K562 (cell line): ENCODE results near the gene NMT1. TPM values are rescaled to one million over a fixed set of nuclear protein-coding genes. Genes with fewer than 3 reads are reported as not detected.

Experiments
- ARID3B ChIP-seq: fragments of 250-450 bp; sonication (Bioruptor Pico); IDR thresholded peaks from 2 replicates; pipeline ENCODE4 v1.4.0; 2020; ENCODE audit warnings: borderline replicate concordance
- ATF1 ChIP-seq, 2 experiments: fragments of 450-650 bp in 1 of 2; IDR thresholded peaks; 2 replicates each; pipeline ENCODE4 v1.6.1; 2016; ENCODE audit warnings: missing compliant biosample characterization in 1 of 2, missing genetic modification characterization in 1 of 2
- ATF7 ChIP-seq: fragments of 450-650 bp; IDR thresholded peaks from 2 replicates; pipeline ENCODE4 v1.7.1; 2014; ENCODE audit warnings: mild to moderate bottlenecking, moderate library complexity
- EHMT2 ChIP-seq: fragments of 450-650 bp; IDR thresholded peaks from 2 replicates; pipeline ENCODE4 v1.6.1; 2018; ENCODE audit warnings: antibody characterized with exemption
- ELF1 ChIP-seq: fragments of 200-800 bp; sonication (Bioruptor generic); IDR thresholded peaks from 2 replicates; pipeline ENCODE4 v1.6.1; 2016; ENCODE audit warnings: missing genetic modification characterization, missing compliant biosample characterization
- FOXM1 ChIP-seq, 2 experiments: fragments of 450-650 bp in 1 of 2; sonication (generic) in 1 of 2; formaldehyde crosslinking in 1 of 2; IDR thresholded peaks; 2 replicates each; pipeline versions ENCODE4 v1.6.1 to v1.9.0; 2017 to 2022; ENCODE audit warnings: low read depth in 2 of 2, mild to moderate bottlenecking in 2 of 2, missing genetic modification reagents in 1 of 2, moderate library complexity in 1 of 2
- MED1 ChIP-seq: sonication (generic); formaldehyde crosslinking; IDR thresholded peaks from 2 replicates; pipeline ENCODE4 v1.8.1; 2023; ENCODE audit warnings: missing genetic modification reagents, borderline replicate concordance
- MYNN ChIP-seq, 2 experiments: sonication (generic); formaldehyde crosslinking in 1 of 2; IDR thresholded peaks; 2 replicates each; pipeline versions ENCODE4 v1.5.0 to v1.6.1; 2016 to 2020; ENCODE audit warnings: antibody characterized with exemption in 1 of 2, missing genetic modification reagents in 1 of 2
- PML ChIP-seq: IDR thresholded peaks from 2 replicates; pipeline ENCODE4 v1.6.1; 2012; ENCODE audit warnings: low read length, inconsistent platforms
- PRDM10 ChIP-seq: fragments of 450-650 bp; IDR thresholded peaks from 2 replicates; pipeline ENCODE4 v1.6.1; 2018; ENCODE audit not compliant: partially characterized antibody
- RFX1 ChIP-seq: fragments of 450-650 bp; IDR thresholded peaks from 2 replicates; pipeline ENCODE4 v1.6.1; 2016; ENCODE audit warnings: mild to moderate bottlenecking, moderate library complexity
- SRSF7 ChIP-seq: fragments of 200-400 bp; formaldehyde crosslinking; optimal IDR thresholded peaks from 2 replicates; pipeline ENCODE3; 2017; ENCODE audit warnings: mild to moderate bottlenecking, low read depth, low read length
- SUPT5H ChIP-seq: fragments of 450-650 bp; IDR thresholded peaks from 2 replicates; pipeline ENCODE4 v1.6.1; 2016
- THAP12 ChIP-seq: fragments of 250-450 bp; sonication (Bioruptor Pico); IDR thresholded peaks from 2 replicates; pipeline ENCODE4 v1.9.0; 2021; ENCODE audit warnings: mild to moderate bottlenecking, inconsistent platforms
- THRA ChIP-seq: fragments of 450-650 bp; IDR thresholded peaks from 2 replicates; pipeline ENCODE4 v1.6.1; 2017; ENCODE audit warnings: mild to moderate bottlenecking, moderate library complexity
- TSC22D4 ChIP-seq: fragments of 450-650 bp; IDR thresholded peaks from 2 replicates; pipeline ENCODE4 v1.6.1; 2016; ENCODE audit warnings: missing genetic modification characterization, missing biosample characterization, control low read depth
- ZBTB17 ChIP-seq: fragments of 450-650 bp; formaldehyde crosslinking; IDR thresholded peaks from 2 replicates; pipeline ENCODE4 v1.4.0; 2020; ENCODE audit warnings: mild to moderate bottlenecking
- ZNF134 ChIP-seq: fragments of 250-450 bp; sonication (Bioruptor Pico); conservative IDR thresholded peaks from 2 replicates; pipeline ENCODE4 v1.4.0; 2020
- ZNF431 ChIP-seq: sonication (generic); formaldehyde crosslinking; IDR thresholded peaks from 2 replicates; pipeline ENCODE4 v1.8.0; 2022; ENCODE audit warnings: mild to moderate bottlenecking, missing genetic modification reagents
- polyA plus RNA-seq, 8 experiments: library from polyadenylated mRNA; depleted of rRNA in 4 of 8; stranded (reverse) in 5 of 8; unstranded in 3 of 8; fragments of >200 nt; fragmentation: Nextera tagmentation in 2 of 8; fragmentation: Illumina TruSeq in 1 of 8; extraction: Ambion mirVana in 2 of 8; extraction: Trizol in 1 of 8; gene quantifications; 2 replicates each; pipeline versions ENCODE4 v1.2.1 to v1.2.3, GENCODE V29; 2011 to 2014; ENCODE audit warnings: inconsistent platforms in 1 of 8, missing spikeins in 1 of 8
- total RNA-seq, 7 experiments: library from RNA; depleted of rRNA in 6 of 7; stranded (reverse); fragments of >200 nt in 6 of 7; fragmentation: Illumina TruSeq in 2 of 7; extraction: Trizol in 2 of 7; gene quantifications; 2 replicates each; pipeline versions ENCODE4 v1.2.1 to v1.2.3, GENCODE V29; 2011 to 2021; ENCODE audit warnings: low replicate concordance in 1 of 7

The NMT1 gene
- total and polyA plus RNA-seq, 9 of the 15 experiments (the other 6 are each of a cell fraction or from before 2014, with no cell fraction given), result 86.7 to 569 (median 213) TPM

- TF ChIP-seq FOXM1 (IDR thresholded peaks at IDR 0.05; ENCODE audit: low read depth) (0 out of 2 replicates have a peak, but pooled peaks have one; percentile 22), FOXM1 (CRISPR knock-in tag; IDR thresholded peaks at IDR 0.05; ENCODE audit: low read depth) (no peak), ZNF134 (CRISPR knock-in tag) (no peak), PRDM10 (peak; percentile 4), THAP12 (CRISPR knock-in tag) (peak; percentile 77; the same call in 1 of the 2 replicates), THRA (no peak), MYNN (IDR thresholded peaks at IDR 0.05) (no peak), MYNN (CRISPR knock-in tag; IDR thresholded peaks at IDR 0.05) (no peak), ELF1 (no peak), SUPT5H (peak; percentile 74), SRSF7 (no peak), EHMT2 (no peak), ATF7 (peak; percentile 66), RFX1 (no peak), TSC22D4 (tag) (no peak), ARID3B (CRISPR knock-in tag) (no peak), ATF1 (CRISPR knock-in tag; IDR thresholded peaks at IDR 0.05) (no peak), ATF1 (tag; IDR thresholded peaks at IDR 0.05) (peak; percentile 75), ZBTB17 (0 out of 2 replicates have a peak, but pooled peaks have one; percentile 48), MED1 (CRISPR knock-in tag) (no peak), ZNF431 (no peak), PML (0 out of 2 replicates have a peak, but pooled peaks have one; percentile 20)
Observed at GRCh38 chr17:45051060-45051719, 9.9 kb upstream of the NMT1 start, which contains the start of gene DCAKD (continued).
